ENCODE results near the gene SH2D2A. TPM values are rescaled to one million over a fixed set of nuclear protein-coding genes. Genes with fewer than 3 reads are reported as not detected.
"Not testable (repeated sequence)": the region's sequence is repeated elsewhere in the genome, so short reads cannot be mapped to it uniquely, and the experiment has no call there.

Gene SH2D2A
- total RNA-seq, 1 experiment from 2014 or later = 27.9 TPM

DNA sequence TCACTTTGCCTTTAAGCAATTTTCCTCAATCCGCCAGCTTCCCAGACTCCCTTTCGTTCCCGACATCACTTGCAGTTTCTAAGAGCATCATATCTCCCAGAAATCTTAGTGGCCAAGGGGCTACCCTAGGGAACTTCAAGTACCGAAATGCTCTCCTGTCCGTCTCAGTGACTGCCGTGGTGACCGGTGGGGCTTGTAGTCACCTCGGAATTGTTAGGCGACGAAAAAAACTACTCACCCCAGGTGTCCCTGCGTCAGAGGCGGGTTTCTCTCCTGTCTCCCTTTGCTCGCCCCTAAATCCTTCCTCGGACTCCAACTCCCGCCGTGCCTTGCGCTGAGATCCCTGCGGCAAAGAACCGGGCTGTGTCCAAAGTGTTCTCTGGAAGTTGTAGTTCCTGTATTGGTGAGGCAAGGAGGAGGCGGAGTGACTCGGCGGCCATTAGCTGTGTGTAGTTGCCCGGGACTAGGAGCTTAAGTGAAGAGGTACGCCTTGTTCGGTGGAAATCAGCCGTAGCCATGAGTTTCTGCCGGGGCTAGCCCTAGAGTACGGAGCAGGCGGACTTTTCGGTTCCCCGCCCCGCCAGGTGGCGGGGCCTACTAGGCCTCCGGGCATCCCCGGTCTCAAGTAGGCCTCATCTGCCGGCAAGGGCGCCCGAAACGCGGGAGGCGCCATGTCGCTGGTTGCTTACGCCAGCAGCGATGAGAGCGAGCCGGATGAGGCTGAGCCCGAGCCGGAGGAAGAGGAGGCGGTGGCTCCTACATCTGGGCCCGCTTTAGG is 49.4 kb downstream of the SH2D2A start, which contains the start of gene PRCC:
PRCC (plus strand) TSS at position 435 of the 778 bp plus-strand sequence; CDS start at position 672, 237 bp downstream.
- POLR2A ChIA-PET = interaction anchor here (0.6 to 9.1 kb wide), 27 partner anchors 10 to 485 kb away, joined by 3 to 375 read pairs (median 5); partner anchors contain the start of genes CCT3, HDGF, ISG20L2 and METTL25B
- Mint-ChIP-seq H3K36me3 (ENCODE audit: insufficient read depth, unreplicated experiment) (peaks cover 40% of the 10 kb centered on the region), H3K27me3 (ENCODE audit: insufficient read depth, unreplicated experiment) (no peaks in the 10 kb centered on the region), H3K9me3 (ENCODE audit: unreplicated experiment) (no peaks in the 10 kb centered on the region), H3K4me3 (ENCODE audit: unreplicated experiment) (no peak within 1 kb of the TSS), H3K27ac (ENCODE audit: low read depth, unreplicated experiment) (no peak within 1 kb of the TSS), H3K4me1 (ENCODE audit: insufficient read depth, unreplicated experiment) (peaks cover 36% of the 10 kb centered on the region)
- intact Hi-C loops (cut with micrococcal nuclease) = loop anchor here (1.0 to 2.0 kb wide), 4 partner anchors 17 to 41 kb away; partner anchors contain the start of gene MRPL24
- BruUV-seq (replicated peaks) = TSS peak; percentile 52
- CTCF ChIA-PET = interaction anchor here (0.7 to 9.4 kb wide), 9 partner anchors 15 to 122 kb away, joined by 3 to 115 read pairs (median 6); partner anchors contain the start of genes HDGF, ISG20L2, METTL25B and MRPL24
- TF ChIP-seq, protein P1, sequence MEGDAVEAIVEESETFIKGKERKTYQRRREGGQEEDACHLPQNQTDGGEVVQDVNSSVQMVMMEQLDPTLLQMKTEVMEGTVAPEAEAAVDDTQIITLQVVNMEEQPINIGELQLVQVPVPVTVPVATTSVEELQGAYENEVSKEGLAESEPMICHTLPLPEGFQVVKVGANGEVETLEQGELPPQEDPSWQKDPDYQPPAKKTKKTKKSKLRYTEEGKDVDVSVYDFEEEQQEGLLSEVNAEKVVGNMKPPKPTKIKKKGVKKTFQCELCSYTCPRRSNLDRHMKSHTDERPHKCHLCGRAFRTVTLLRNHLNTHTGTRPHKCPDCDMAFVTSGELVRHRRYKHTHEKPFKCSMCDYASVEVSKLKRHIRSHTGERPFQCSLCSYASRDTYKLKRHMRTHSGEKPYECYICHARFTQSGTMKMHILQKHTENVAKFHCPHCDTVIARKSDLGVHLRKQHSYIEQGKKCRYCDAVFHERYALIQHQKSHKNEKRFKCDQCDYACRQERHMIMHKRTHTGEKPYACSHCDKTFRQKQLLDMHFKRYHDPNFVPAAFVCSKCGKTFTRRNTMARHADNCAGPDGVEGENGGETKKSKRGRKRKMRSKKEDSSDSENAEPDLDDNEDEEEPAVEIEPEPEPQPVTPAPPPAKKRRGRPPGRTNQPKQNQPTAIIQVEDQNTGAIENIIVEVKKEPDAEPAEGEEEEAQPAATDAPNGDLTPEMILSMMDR (IDR thresholded peaks at IDR 0.05; ENCODE audit: unreplicated experiment) = no peak
- DNase-seq (ENCODE audit: unreplicated experiment) = peak; percentile 100

DNA sequence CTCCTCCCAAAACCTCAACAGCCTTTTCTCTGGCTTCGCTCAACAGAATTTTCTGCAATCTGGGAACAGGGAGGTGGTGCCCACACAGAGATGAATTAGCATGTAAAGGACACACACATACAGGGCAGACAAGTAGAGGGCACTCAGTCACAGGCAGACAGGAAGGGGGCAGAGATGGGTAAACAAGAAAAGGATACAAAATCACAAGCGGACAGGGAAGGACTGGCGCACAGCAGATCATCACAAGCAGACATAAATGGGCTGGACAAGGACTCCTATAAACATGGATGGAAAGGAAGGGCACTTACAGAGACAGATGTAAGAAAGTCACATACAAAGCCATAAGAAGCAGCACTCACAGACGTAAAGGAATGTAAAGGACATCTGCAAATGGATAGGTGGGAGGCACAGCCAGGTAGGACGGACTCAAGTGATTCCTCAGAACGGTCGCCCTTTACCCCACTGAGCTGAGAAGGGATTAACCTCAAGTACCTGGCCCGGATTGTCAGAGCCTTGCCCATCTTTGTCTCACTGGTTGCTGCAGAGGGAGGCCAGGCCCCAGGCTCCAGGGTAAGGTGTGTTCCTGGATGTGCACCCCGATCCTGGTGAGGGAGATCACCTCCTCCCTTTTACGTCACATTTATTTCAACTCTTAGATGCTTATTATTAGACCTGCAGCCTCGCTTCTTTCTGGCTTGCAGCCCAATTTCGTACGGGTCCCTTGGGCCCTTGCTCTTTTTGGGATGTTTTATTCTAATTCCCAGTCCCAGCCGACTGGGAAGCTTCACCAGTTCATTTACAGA is 50.1 kb downstream of the SH2D2A start:
- DNase-seq (ENCODE audit: unreplicated experiment) = no peak
- TSS peak; percentile 63 for BruUV-seq (replicated peaks)
- CTCF ChIA-PET = interaction anchor here (0.6 to 9.4 kb wide), 13 partner anchors 10 to 123 kb away, joined by 3 to 115 read pairs (median 5); partner anchors contain the start of genes HDGF, ISG20L2, METTL25B and MRPL24
- TF ChIP-seq, protein P1 (IDR thresholded peaks at IDR 0.05; ENCODE audit: unreplicated experiment) = no peak
- Mint-ChIP-seq H3K27me3 (ENCODE audit: insufficient read depth, unreplicated experiment) (no peaks in the 10 kb centered on the region), H3K4me3 (ENCODE audit: unreplicated experiment) (no peak overlapping the region), H3K9me3 (ENCODE audit: unreplicated experiment) (no peaks in the 10 kb centered on the region), H3K4me1 (ENCODE audit: insufficient read depth, unreplicated experiment) (peaks cover 35% of the 10 kb centered on the region), H3K36me3 (ENCODE audit: insufficient read depth, unreplicated experiment) (peaks cover 35% of the 10 kb centered on the region), H3K27ac (ENCODE audit: low read depth, unreplicated experiment) (no peak overlapping the region)
- POLR2A ChIA-PET = interaction anchor here (0.7 to 9.1 kb wide), 26 partner anchors 10 to 484 kb away, joined by 3 to 375 read pairs (median 5); partner anchors contain the start of genes HDGF, ISG20L2, METTL25B and MRPL24
- intact Hi-C loops (cut with micrococcal nuclease) = loop anchor here (1.0 to 2.0 kb wide), 4 partner anchors 16 to 40 kb away; partner anchors contain the start of gene MRPL24

DNA sequence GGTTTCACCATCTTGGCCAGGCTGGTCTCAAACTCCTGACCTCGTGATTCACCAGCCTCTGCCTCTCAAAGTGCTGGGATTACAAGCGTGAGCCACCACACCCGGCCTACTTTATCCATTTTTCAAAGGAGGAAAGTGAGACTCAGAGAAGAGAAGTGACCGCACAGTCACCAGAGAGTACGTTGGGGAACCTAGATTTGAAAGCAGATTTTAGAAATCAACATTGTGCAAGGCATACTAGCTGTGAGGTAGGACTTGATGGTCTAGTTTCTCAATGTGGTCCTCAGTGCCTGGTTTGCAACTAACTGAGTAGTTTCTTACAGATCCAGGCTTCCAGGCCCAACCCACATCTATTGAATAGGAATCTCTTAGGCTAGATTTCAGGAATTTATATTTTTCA is 51.0 kb downstream of the SH2D2A start:
- intact Hi-C loops (cut with micrococcal nuclease) = loop anchor here (2.0 kb wide), 1 partner anchor 25 kb away; the partner anchor contains the start of gene MRPL24
- POLR2A ChIA-PET = interaction anchor here (0.9 to 9.1 kb wide), 7 partner anchors 12 to 79 kb away, joined by 3 to 375 read pairs (median 12); partner anchors contain the start of genes HDGF, ISG20L2, METTL25B and MRPL24

DNA sequence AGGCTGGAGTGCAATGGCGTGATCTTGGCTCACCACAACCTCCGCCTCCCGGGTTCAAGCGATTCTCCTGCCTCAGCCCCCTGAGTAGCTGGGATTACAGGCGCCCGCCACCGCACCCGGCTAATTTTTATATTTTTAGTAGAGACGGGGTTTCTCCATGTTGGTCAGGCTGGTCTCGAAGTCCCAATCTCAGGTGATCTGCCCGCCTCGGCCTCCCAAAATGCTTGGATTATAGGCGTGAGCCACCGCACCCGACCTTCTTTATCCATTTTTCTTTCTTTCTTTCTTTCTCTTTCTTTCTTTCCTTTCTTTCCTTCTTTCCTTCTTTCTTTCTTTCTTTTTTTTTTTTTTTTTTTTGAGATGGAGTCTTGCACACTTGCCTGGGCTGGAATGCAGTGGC is 51.5 kb downstream of the SH2D2A start:
- DNase-seq (ENCODE audit: unreplicated experiment); H3K9me3 Mint-ChIP-seq (ENCODE audit: unreplicated experiment); H3K4me3 Mint-ChIP-seq (ENCODE audit: unreplicated experiment); BruUV-seq (replicated peaks); H3K27ac Mint-ChIP-seq (ENCODE audit: low read depth, unreplicated experiment); intact Hi-C loops (cut with micrococcal nuclease); H3K27me3 Mint-ChIP-seq (ENCODE audit: insufficient read depth, unreplicated experiment): not testable (repeated sequence)
- ChIA-PET POLR2A (interaction anchor here (0.7 to 9.1 kb wide), 5 partner anchors 11 to 152 kb away, joined by 3 to 375 read pairs (median 220); partner anchors contain the start of genes HDGF, ISG20L2, METTL25B and MRPL24), CTCF (interaction anchor here (0.7 to 9.4 kb wide), 7 partner anchors 13 to 324 kb away, joined by 3 to 115 read pairs (median 4); partner anchors contain the start of genes HDGF, ISG20L2 and METTL25B)
- Mint-ChIP-seq H3K4me1 (ENCODE audit: insufficient read depth, unreplicated experiment) (peaks cover 24% of the 10 kb centered on the region), H3K36me3 (ENCODE audit: insufficient read depth, unreplicated experiment) (peaks cover 22% of the 10 kb centered on the region)

More for the DNA sequence above, 51.0 kb downstream of the SH2D2A start:
- Mint-ChIP-seq H3K27ac (ENCODE audit: low read depth, unreplicated experiment) (no peak overlapping the region), H3K4me1 (ENCODE audit: insufficient read depth, unreplicated experiment) (peaks cover 26% of the 10 kb centered on the region), H3K27me3 (ENCODE audit: insufficient read depth, unreplicated experiment) (no peaks in the 10 kb centered on the region), H3K36me3 (ENCODE audit: insufficient read depth, unreplicated experiment) (peaks cover 27% of the 10 kb centered on the region), H3K4me3 (ENCODE audit: unreplicated experiment) (no peak overlapping the region), H3K9me3 (ENCODE audit: unreplicated experiment) (no peaks in the 10 kb centered on the region)
- TF ChIP-seq, protein P1 (IDR thresholded peaks at IDR 0.05; ENCODE audit: unreplicated experiment) = no peak
- BruUV-seq (replicated peaks) = no TSS peak
- CTCF ChIA-PET = interaction anchor here (0.6 to 9.4 kb wide), 7 partner anchors 9 to 120 kb away, joined by 3 to 115 read pairs (median 4); partner anchors contain the start of genes HDGF, ISG20L2 and METTL25B
- DNase-seq (ENCODE audit: unreplicated experiment) = no peak
